Erythroblast (primary cell): ENCODE measurements around the gene DHRSX.

Experiments used
- GATA1 ChIP-seq: IDR thresholded peaks from 2 replicates; pipeline ENCODE4 v1.6.1; 2011; ENCODE audit warnings: low read depth, mild to moderate bottlenecking, control low read depth, low read length, moderate library complexity
- POLR2A ChIP-seq: IDR thresholded peaks from 2 replicates; pipeline ENCODE4 v1.6.1; 2011; ENCODE audit warnings: mild to moderate bottlenecking, low read length

- no peak for TF ChIP-seq POLR2A
- TF ChIP-seq GATA1: no peak
Measured at GRCh38 chrX:2345562-2345961, 155.2 kb downstream of the DHRSX start.
